ENCODE measurements around the gene LPIN1.

The LPIN1 gene

GRCh38 chr2:11767779-11768178 lies 21.3 kb downstream of the LPIN1 start:
- in situ Hi-C loops (cut with HindIII; ENCODE audit: low sequenced_read_pairs) = no loop called here
- DNase-seq (ENCODE audit: low read depth, low spot score) = no peak
- no peak for TF ChIP-seq CTCF (IDR thresholded peaks at IDR 0.05; ENCODE audit: low read depth, low read length)
- no peak overlapping the region for H3K4me3 ChIP-seq (ENCODE audit: low read depth, low read length)

GRCh38 chr2:11768946-11769345 lies 22.5 kb downstream of the LPIN1 start:
- in situ Hi-C loops (cut with HindIII; ENCODE audit: low sequenced_read_pairs) = no loop called here
- H3K4me3 ChIP-seq (ENCODE audit: low read depth, low read length) = no peak overlapping the region
- no peak for DNase-seq (ENCODE audit: low read depth, low spot score)
- no peak for TF ChIP-seq CTCF (IDR thresholded peaks at IDR 0.05; ENCODE audit: low read depth, low read length)

- TF ChIP-seq CTCF (IDR thresholded peaks at IDR 0.05; ENCODE audit: low read depth, low read length) = no peak
- DNase-seq (ENCODE audit: low read depth, low spot score) = no peak
- in situ Hi-C loops (cut with HindIII; ENCODE audit: low sequenced_read_pairs) = no loop called here
- no peak overlapping the region for H3K4me3 ChIP-seq (ENCODE audit: low read depth, low read length)
Measured at GRCh38 chr2:11769516-11769915, 23.1 kb downstream of the LPIN1 start.

- in situ Hi-C loops (cut with HindIII; ENCODE audit: low sequenced_read_pairs) = no loop called here
- no peak for DNase-seq (ENCODE audit: low read depth, low spot score)
- no peak for TF ChIP-seq CTCF (IDR thresholded peaks at IDR 0.05; ENCODE audit: low read depth, low read length)
- H3K4me3 ChIP-seq (ENCODE audit: low read depth, low read length) = no peak overlapping the region
Measured at GRCh38 chr2:11770531-11771188, 24.2 kb downstream of the LPIN1 start.

- in situ Hi-C loops (cut with HindIII; ENCODE audit: low sequenced_read_pairs) = no loop called here
- no peak for TF ChIP-seq CTCF (IDR thresholded peaks at IDR 0.05; ENCODE audit: low read depth, low read length)
- no peak for DNase-seq (ENCODE audit: low read depth, low spot score)
- no peak overlapping the region for H3K4me3 ChIP-seq (ENCODE audit: low read depth, low read length)
Measured at GRCh38 chr2:11771971-11772615, 25.7 kb downstream of the LPIN1 start.

- no peak for DNase-seq (ENCODE audit: low read depth, low spot score)
- H3K4me3 ChIP-seq (ENCODE audit: low read depth, low read length) = no peak overlapping the region
- in situ Hi-C loops (cut with HindIII; ENCODE audit: low sequenced_read_pairs) = no loop called here
- no peak for TF ChIP-seq CTCF (IDR thresholded peaks at IDR 0.05; ENCODE audit: low read depth, low read length)
Measured at GRCh38 chr2:11773111-11773510, 26.7 kb downstream of the LPIN1 start.

All from astrocyte of the spinal cord (primary cell).